CD14-positive monocyte (primary cell): ENCODE results near the gene FUNDC1. TPM values are rescaled to one million over a fixed set of nuclear protein-coding genes. Genes with fewer than 3 reads are reported as not detected.

Experiments used
- DNase-seq, 3 donors: peaks; one replicate each; pipeline ENCODE4 v3.0.0-alpha.2; 2011 to 2022
- H2AFZ ChIP-seq: 2 replicates; pipeline ENCODE4 v1.6.0; 2012; ENCODE audit warnings: mild to moderate bottlenecking, low read depth, low read length, inconsistent platforms; ENCODE audit not compliant: insufficient read depth, poor library complexity, severe bottlenecking
- H3K27ac ChIP-seq, 2 donors: 1 replicate in 1 of 2; 2 replicates in 1 of 2; pipeline ENCODE4 v1.5.1; 2012 to 2013; ENCODE audit warnings: low read length in 2 of 2, control low read depth in 1 of 2, inconsistent platforms in 1 of 2, low read depth in 1 of 2, mild to moderate bottlenecking in 1 of 2
- H3K27me3 ChIP-seq, 2 donors: one replicate each; pipeline versions ENCODE4 v1.6.0 to v1.6.1; 2011 to 2013; ENCODE audit warnings: low read length in 2 of 2; ENCODE audit not compliant: control insufficient read depth in 2 of 2, insufficient read depth in 2 of 2
- H3K36me3 ChIP-seq, 2 donors: replicated peaks in 1 of 2; 1 replicate in 1 of 2; 2 replicates in 1 of 2; pipeline versions ENCODE4 v1.5.1 to v1.6.1; 2012 to 2013; ENCODE audit warnings: low read length in 2 of 2, control low read depth in 1 of 2, inconsistent platforms in 1 of 2, mild to moderate bottlenecking in 1 of 2; ENCODE audit not compliant: insufficient read depth in 2 of 2, control insufficient read depth in 1 of 2
- H3K4me1 ChIP-seq, 2 donors: 1 replicate in 1 of 2; 2 replicates in 1 of 2; pipeline versions ENCODE4 v1.5.1 to v1.6.1; 2012 to 2013; ENCODE audit warnings: low read length in 2 of 2, control low read depth in 1 of 2, inconsistent platforms in 1 of 2, mild to moderate bottlenecking in 1 of 2, moderate library complexity in 1 of 2; ENCODE audit not compliant: insufficient read depth in 2 of 2, control insufficient read depth in 1 of 2
- H3K4me2 ChIP-seq: replicated peaks from 2 replicates; pipeline ENCODE3; 2012; ENCODE audit warnings: low read length, moderate library complexity, mild to moderate bottlenecking; ENCODE audit not compliant: poor library complexity, severe bottlenecking; ENCODE audit errors: extremely low read depth
- H3K4me3 ChIP-seq, 3 experiments: fragments of 200-600 bp in 1 of 3; sonication (generic) in 1 of 3; replicated peaks in 1 of 3; 1 replicate in 2 of 3; 2 replicates in 1 of 3; pipeline ENCODE4 v1.5.1; 2011 to 2013; ENCODE audit warnings: low read length in 3 of 3, mild to moderate bottlenecking in 3 of 3, control low read depth in 2 of 3, low read depth in 2 of 3, inconsistent platforms in 1 of 3, moderate library complexity in 1 of 3
- H3K79me2 ChIP-seq: 2 replicates; pipeline ENCODE4 v1.6.0; 2012; ENCODE audit warnings: mild to moderate bottlenecking, control low read depth, inconsistent platforms, low read length, moderate library complexity; ENCODE audit not compliant: insufficient read depth
- H3K9ac ChIP-seq: 2 replicates; pipeline ENCODE4 v1.6.0; 2017; ENCODE audit warnings: low read length, mild to moderate bottlenecking; ENCODE audit not compliant: insufficient read depth, poor library complexity, severe bottlenecking
- H3K9me3 ChIP-seq, 2 donors: replicated peaks in 1 of 2; 1 replicate in 1 of 2; 2 replicates in 1 of 2; pipeline versions ENCODE4 v1.5.1 to v1.6.1; 2012 to 2013; ENCODE audit warnings: low read length in 2 of 2, control low read depth in 1 of 2; ENCODE audit not compliant: control insufficient read depth in 1 of 2, insufficient read depth in 1 of 2
- H4K20me1 ChIP-seq: 2 replicates; pipeline ENCODE4 v1.6.0; 2012; ENCODE audit warnings: mild to moderate bottlenecking, low read length, control low read depth, moderate library complexity; ENCODE audit not compliant: insufficient read depth
- H3K27ac Mint-ChIP-seq, 7 donors: one replicate each; pipeline ENCODE4 v1.8.0; 2020; ENCODE audit warnings: mild to moderate bottlenecking in 7 of 7, mixed read lengths in 7 of 7, moderate library complexity in 6 of 7, inconsistent platforms in 2 of 7
- H3K27me3 Mint-ChIP-seq, 3 donors: one replicate each; pipeline ENCODE4 v1.8.0; 2021 to 2022; ENCODE audit warnings: low read depth in 3 of 3, mild to moderate bottlenecking in 3 of 3, mixed read lengths in 3 of 3, moderate library complexity in 3 of 3, inconsistent platforms in 1 of 3
- H3K36me3 Mint-ChIP-seq, 2 donors: one replicate each; pipeline ENCODE4 v1.8.0; 2020; ENCODE audit warnings: mixed read lengths in 2 of 2, inconsistent platforms in 1 of 2, mild to moderate bottlenecking in 1 of 2
- H3K4me1 Mint-ChIP-seq: one replicate; pipeline ENCODE4 v1.8.0; 2020; ENCODE audit warnings: mild to moderate bottlenecking, mixed read lengths
- H3K4me3 Mint-ChIP-seq, 2 donors: one replicate each; pipeline ENCODE4 v1.8.0; 2020; ENCODE audit warnings: mild to moderate bottlenecking in 2 of 2, mixed read lengths in 2 of 2, moderate library complexity in 1 of 2
- H3K9me3 Mint-ChIP-seq, 7 donors: one replicate each; pipeline ENCODE4 v1.8.0; 2020 to 2022; ENCODE audit warnings: mixed read lengths in 7 of 7, mild to moderate bottlenecking in 6 of 7, moderate library complexity in 6 of 7, inconsistent platforms in 2 of 7
- CTCF ChIP-seq: fragments of 200-600 bp; IDR thresholded peaks from one replicate; pipeline ENCODE4 v1.8.0; 2022; ENCODE audit warnings: antibody characterized with exemption, mild to moderate bottlenecking
- WGBS: methylation state at CpG from one replicate; pipeline ENCODE4 v1.1.5; 2013; ENCODE audit warnings: missing lambda C conversion rate; ENCODE audit not compliant: insufficient coverage; 5-methylcytosine and 5-hydroxymethylcytosine counted together
- intact Hi-C, 2 donors: fragments of 100-400 bp; cut with micrococcal nuclease; formaldehyde crosslinking; loops; one replicate each; pipeline versions ENCODE4 v1.15.0 to v1.15.1; 2023
- polyA plus RNA-seq, 3 donors: library from polyadenylated mRNA; depleted of rRNA in 1 of 3; unstranded in 2 of 3; stranded (reverse) in 1 of 3; fragments of 300-500 nt in 2 of 3; fragments of >200 nt in 1 of 3; fragmentation: Illumina TruSeq in 2 of 3; gene quantifications; 1 replicate in 2 of 3; 2 replicates in 1 of 3; pipeline ENCODE4 v1.2.3, GENCODE V29; 2012 to 2021

FUNDC1 gene
- polyA plus RNA-seq, 3 donors = 3.5 to 10.2 (median 8.5) TPM

GRCh38 chrX:44529310-44529709, 13.3 kb downstream of the FUNDC1 start:
- H3K4me1 ChIP-seq = no peaks in the 10 kb centered on the region
- Mint-ChIP-seq H3K4me3 (no peak overlapping the region), H3K9me3 (peaks cover 0 to 2% (median 0%) of the 10 kb centered on the region in 7 donors), H3K36me3 (peaks cover 5 to 17% of the 10 kb centered on the region in 2 donors), H3K27me3 (peaks cover 0 to 7% (median 0%) of the 10 kb centered on the region in 3 donors), H3K4me1 (no peaks in the 10 kb centered on the region), H3K27ac (no peak overlapping the region)
- H4K20me1 ChIP-seq = no peaks in the 10 kb centered on the region
- TF ChIP-seq CTCF = no peak
- WGBS = no CpG with 5 or more reads among the region's 3 CpGs
- intact Hi-C loops = no loop called here
- no peak overlapping the region for H3K9ac ChIP-seq
- H3K27me3 ChIP-seq = no peaks in the 10 kb centered on the region
- H3K79me2 ChIP-seq = no peaks in the 10 kb centered on the region
- no peak for DNase-seq
- no peak overlapping the region for H3K27ac ChIP-seq
- no peak overlapping the region for H3K4me3 ChIP-seq
- no peak overlapping the region for H3K4me2 ChIP-seq
- H2AFZ ChIP-seq = no peak overlapping the region
- H3K9me3 ChIP-seq = no peaks in the 10 kb centered on the region
- H3K36me3 ChIP-seq = peaks cover 0 to under 1% of the 10 kb centered on the region in 2 donors

GRCh38 chrX:44514272-44514671, 28.4 kb downstream of the FUNDC1 start:
- TF ChIP-seq CTCF = no peak
- 20% methylated on average over 1 of the region's 3 CpGs for WGBS
- H3K9ac ChIP-seq = no peak overlapping the region
- intact Hi-C loops = no loop called here
- DNase-seq = no peak
- H3K27me3 ChIP-seq = peaks cover 0 to under 1% of the 10 kb centered on the region in 2 donors
- Mint-ChIP-seq H3K4me1 (peaks cover 15% of the 10 kb centered on the region), H3K27me3 (peaks cover 0 to 7% (median 0%) of the 10 kb centered on the region in 3 donors), H3K4me3 (no peak overlapping the region), H3K9me3 (peaks cover 0 to 4% (median 0%) of the 10 kb centered on the region in 7 donors), H3K27ac (no peak overlapping the region), H3K36me3 (no peaks in the 10 kb centered on the region)
- H3K4me3 ChIP-seq = no peak overlapping the region
- H3K27ac ChIP-seq = no peak overlapping the region
- no peak overlapping the region for H3K4me2 ChIP-seq
- no peak overlapping the region for H2AFZ ChIP-seq
- H3K79me2 ChIP-seq = no peaks in the 10 kb centered on the region
- no peaks in the 10 kb centered on the region for H3K4me1 ChIP-seq
- H3K36me3 ChIP-seq = no peaks in the 10 kb centered on the region
- H3K9me3 ChIP-seq = no peaks in the 10 kb centered on the region
- H4K20me1 ChIP-seq = no peaks in the 10 kb centered on the region
